K562 (cell line): Measurements from ENCODE around the gene KXD1. TPM values are rescaled to one million over a fixed set of nuclear protein-coding genes. Genes with fewer than 3 reads are reported as not detected.

ENCODE experiments used
- ATF1 ChIP-seq, 2 experiments: fragments of 450-650 bp in 1 of 2; IDR thresholded peaks; 2 replicates each; pipeline ENCODE4 v1.6.1; 2016; ENCODE audit warnings: missing compliant biosample characterization in 1 of 2, missing genetic modification characterization in 1 of 2
- ELF2 ChIP-seq: fragments of 250-450 bp; sonication (Bioruptor Pico); IDR thresholded peaks from 2 replicates; pipeline ENCODE4 v1.5.0; 2021; ENCODE audit warnings: mild to moderate bottlenecking
- FOSL1 ChIP-seq: fragments of 200-800 bp; sonication (Bioruptor generic); conservative IDR thresholded peaks from 2 replicates; pipeline ENCODE4 v1.6.1; 2016; ENCODE audit warnings: missing genetic modification characterization, missing compliant biosample characterization
- FOXM1 ChIP-seq, 2 experiments: fragments of 450-650 bp in 1 of 2; sonication (generic) in 1 of 2; formaldehyde crosslinking in 1 of 2; IDR thresholded peaks; 2 replicates each; pipeline versions ENCODE4 v1.6.1 to v1.9.0; 2017 to 2022; ENCODE audit warnings: low read depth in 2 of 2, mild to moderate bottlenecking in 2 of 2, missing genetic modification reagents in 1 of 2, moderate library complexity in 1 of 2
- HDGF ChIP-seq: fragments of 450-650 bp; IDR thresholded peaks from 2 replicates; pipeline ENCODE4 v1.6.1; 2016
- HNRNPUL1 ChIP-seq: fragments of 200-400 bp; formaldehyde crosslinking; IDR thresholded peaks from 2 replicates; pipeline ENCODE4 v1.6.1; 2017; ENCODE audit warnings: low read length
- MEF2A ChIP-seq: IDR thresholded peaks from 2 replicates; pipeline ENCODE4 v1.6.1; 2011; ENCODE audit warnings: low read depth, mild to moderate bottlenecking, low read length, moderate library complexity; ENCODE audit not compliant: control insufficient read depth
- MYBL2 ChIP-seq, 2 experiments: fragments of 450-650 bp in 1 of 2; sonication (generic) in 1 of 2; formaldehyde crosslinking in 1 of 2; IDR thresholded peaks; 2 replicates each; pipeline versions ENCODE4 v1.6.1 to v1.8.1; 2017 to 2022; ENCODE audit warnings: borderline replicate concordance in 1 of 2, inconsistent platforms in 1 of 2, low read depth in 1 of 2, mild to moderate bottlenecking in 1 of 2, missing genetic modification reagents in 1 of 2, moderate library complexity in 1 of 2
- NFE2 ChIP-seq: IDR thresholded peaks from 2 replicates; pipeline ENCODE4 v1.6.1; 2014; ENCODE audit warnings: antibody characterized with exemption, low read depth
- PCBP1 ChIP-seq: fragments of 200-400 bp; formaldehyde crosslinking; IDR thresholded peaks from 2 replicates; pipeline ENCODE4 v1.6.1; 2018; ENCODE audit warnings: mild to moderate bottlenecking, low read depth, low read length; ENCODE audit not compliant: poor library complexity, severe bottlenecking
- PHF8 ChIP-seq: fragments of 200-600 bp; sonication (generic); IDR thresholded peaks from 2 replicates; pipeline ENCODE4 v1.6.1; 2012; ENCODE audit warnings: mixed run types, mild to moderate bottlenecking, inconsistent platforms, low read length, moderate library complexity, borderline replicate concordance
- POLR2G ChIP-seq: fragments of 200-400 bp; formaldehyde crosslinking; IDR thresholded peaks from 2 replicates; pipeline ENCODE4 v1.6.1; 2017; ENCODE audit warnings: low read depth, mild to moderate bottlenecking, antibody characterized with exemption, low read length, moderate library complexity
- RAD51 ChIP-seq: fragments of 450-650 bp; IDR thresholded peaks from 2 replicates; pipeline ENCODE4 v1.7.1; 2016; ENCODE audit warnings: low read depth, mild to moderate bottlenecking, borderline replicate concordance
- SMARCA4 ChIP-seq: fragments of 450-650 bp; IDR thresholded peaks from 2 replicates; pipeline ENCODE4 v1.6.1; 2016
- SPI1 ChIP-seq: IDR thresholded peaks from 2 replicates; pipeline ENCODE4 v1.6.1; 2011; ENCODE audit warnings: low read depth, low read length, control low read depth, borderline replicate concordance
- SREBF1 ChIP-seq: fragments of 150-350 bp; IDR thresholded peaks from 2 replicates; pipeline ENCODE4 v1.6.1; 2014; ENCODE audit warnings: antibody characterized with exemption, low read depth, low read length, borderline replicate concordance
- STAG1 ChIP-seq: sonication (generic); formaldehyde crosslinking; IDR thresholded peaks from 2 replicates; pipeline ENCODE4 v1.5.0; 2020; ENCODE audit warnings: missing genetic modification reagents, borderline replicate concordance
- TBP ChIP-seq: optimal IDR thresholded peaks from 2 replicates; pipeline ENCODE3; 2011; ENCODE audit warnings: low read depth, low read length, improper control_type of control experiment
- TEAD4 ChIP-seq, 2 experiments: sonication (generic) in 1 of 2; formaldehyde crosslinking in 1 of 2; IDR thresholded peaks; 2 replicates each; pipeline versions ENCODE4 v1.6.1 to v1.8.0; 2012 to 2022; ENCODE audit warnings: borderline replicate concordance in 1 of 2, inconsistent platforms in 1 of 2, low read length in 1 of 2, mild to moderate bottlenecking in 1 of 2, missing genetic modification reagents in 1 of 2
- TFAP4 ChIP-seq: sonication (generic); formaldehyde crosslinking; IDR thresholded peaks from 2 replicates; pipeline ENCODE4 v1.8.0; 2022; ENCODE audit warnings: missing genetic modification reagents, mild to moderate bottlenecking, moderate library complexity, borderline replicate concordance
- XRCC5 ChIP-seq: fragments of 200-400 bp; formaldehyde crosslinking; IDR thresholded peaks from 2 replicates; pipeline ENCODE4 v1.6.1; 2017; ENCODE audit warnings: low read depth, mild to moderate bottlenecking, low read length
- ZFP36 ChIP-seq: fragments of 150-350 bp; IDR thresholded peaks from 2 replicates; pipeline ENCODE4 v1.6.1; 2018; ENCODE audit warnings: low read length, low read depth; ENCODE audit not compliant: partially characterized antibody
- ZNF175 ChIP-seq: fragments of 200-800 bp; sonication (Bioruptor generic); IDR thresholded peaks from 2 replicates; pipeline ENCODE4 v1.6.1; 2016; ENCODE audit warnings: low read depth, mild to moderate bottlenecking, missing genetic modification characterization, missing compliant biosample characterization
- ZNF79 ChIP-seq: fragments of 250-450 bp; sonication (Bioruptor Pico); IDR thresholded peaks from 2 replicates; pipeline ENCODE4 v1.4.0; 2020; ENCODE audit warnings: low read depth, mild to moderate bottlenecking, moderate library complexity
- polyA plus RNA-seq, 8 experiments: library from polyadenylated mRNA; depleted of rRNA in 4 of 8; stranded (reverse) in 5 of 8; unstranded in 3 of 8; fragments of >200 nt; fragmentation: Nextera tagmentation in 2 of 8; fragmentation: Illumina TruSeq in 1 of 8; extraction: Ambion mirVana in 2 of 8; extraction: Trizol in 1 of 8; gene quantifications; 2 replicates each; pipeline versions ENCODE4 v1.2.1 to v1.2.3, GENCODE V29; 2011 to 2014; ENCODE audit warnings: inconsistent platforms in 1 of 8, missing spikeins in 1 of 8
- total RNA-seq, 7 experiments: library from RNA; depleted of rRNA in 6 of 7; stranded (reverse); fragments of >200 nt in 6 of 7; fragmentation: Illumina TruSeq in 2 of 7; extraction: Trizol in 2 of 7; gene quantifications; 2 replicates each; pipeline versions ENCODE4 v1.2.1 to v1.2.3, GENCODE V29; 2011 to 2021; ENCODE audit warnings: low replicate concordance in 1 of 7
- TF ChIP-seq, protein P1 (sequence below): fragments of 250-450 bp; sonication (Bioruptor Pico); IDR thresholded peaks from 2 replicates; pipeline ENCODE4 v1.8.0; 2022; ENCODE audit warnings: moderate library complexity, mild to moderate bottlenecking, inconsistent platforms

The KXD1 gene
- total and polyA plus RNA-seq, 9 of the 15 experiments (the other 6 are each of a cell fraction or from before 2014, with no cell fraction given), result 21.9 to 210 (median 118) TPM

- peak; percentile 61; the same call in 1 of the 2 replicates for TF ChIP-seq PHF8
- TF ChIP-seq NFE2, result peak; percentile 58
- no peak for TF ChIP-seq MYBL2 (IDR thresholded peaks at IDR 0.05; ENCODE audit: low read depth)
- no peak for TF ChIP-seq MYBL2 (CRISPR knock-in tag; IDR thresholded peaks at IDR 0.05; ENCODE audit: borderline replicate concordance)
- TF ChIP-seq TEAD4 (IDR thresholded peaks at IDR 0.05; ENCODE audit: low read length), result peak; percentile 56
- no peak for TF ChIP-seq TEAD4 (CRISPR knock-in tag; IDR thresholded peaks at IDR 0.05; ENCODE audit: borderline replicate concordance)
- TF ChIP-seq XRCC5, result no peak
- TF ChIP-seq HNRNPUL1, result no peak
- TF ChIP-seq FOSL1 (tag), result peak; percentile 77
- peak; percentile 70; the same call in 1 of the 2 replicates for TF ChIP-seq TFAP4 (CRISPR knock-in tag)
- TF ChIP-seq ELF2 (CRISPR knock-in tag), result 0 out of 2 replicates have a peak, but pooled peaks have one; percentile 7
- TF ChIP-seq TBP, result peak; percentile 43
- peak; percentile 71 for TF ChIP-seq RAD51
- TF ChIP-seq STAG1 (CRISPR knock-in tag), result no peak
- no peak for TF ChIP-seq ZNF79 (CRISPR knock-in tag)
- peak; percentile 52; the same call in 1 of the 2 replicates for TF ChIP-seq SREBF1
- peak; percentile 63 for TF ChIP-seq POLR2G
- no peak for TF ChIP-seq PCBP1
- no peak for TF ChIP-seq SMARCA4
- no peak for TF ChIP-seq MEF2A
- peak; percentile 51 for TF ChIP-seq FOXM1 (IDR thresholded peaks at IDR 0.05; ENCODE audit: low read depth)
- TF ChIP-seq FOXM1 (CRISPR knock-in tag; IDR thresholded peaks at IDR 0.05; ENCODE audit: low read depth), result no peak
- 0 out of 2 replicates have a peak, but pooled peaks have one; percentile 24 for TF ChIP-seq SPI1
- peak; percentile 32; the same call in 1 of the 2 replicates for TF ChIP-seq ATF1 (CRISPR knock-in tag; IDR thresholded peaks at IDR 0.05)
- peak; percentile 90 for TF ChIP-seq ATF1 (tag; IDR thresholded peaks at IDR 0.05)
- TF ChIP-seq HDGF, result no peak
- TF ChIP-seq, protein P1, sequence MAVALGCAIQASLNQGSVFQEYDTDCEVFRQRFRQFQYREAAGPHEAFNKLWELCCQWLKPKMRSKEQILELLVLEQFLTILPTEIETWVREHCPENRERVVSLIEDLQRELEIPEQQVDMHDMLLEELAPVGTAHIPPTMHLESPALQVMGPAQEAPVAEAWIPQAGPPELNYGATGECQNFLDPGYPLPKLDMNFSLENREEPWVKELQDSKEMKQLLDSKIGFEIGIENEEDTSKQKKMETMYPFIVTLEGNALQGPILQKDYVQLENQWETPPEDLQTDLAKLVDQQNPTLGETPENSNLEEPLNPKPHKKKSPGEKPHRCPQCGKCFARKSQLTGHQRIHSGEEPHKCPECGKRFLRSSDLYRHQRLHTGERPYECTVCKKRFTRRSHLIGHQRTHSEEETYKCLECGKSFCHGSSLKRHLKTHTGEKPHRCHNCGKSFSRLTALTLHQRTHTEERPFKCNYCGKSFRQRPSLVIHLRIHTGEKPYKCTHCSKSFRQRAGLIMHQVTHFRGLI (CRISPR knock-in tag), result no peak
- TF ChIP-seq ZFP36, result no peak
- TF ChIP-seq ZNF175 (CRISPR knock-in tag), result no peak
Measured at GRCh38 chr19:18522124-18522861, 35.4 kb upstream of the KXD1 start (continued).
